ENCODE measurements around the gene CFAP43.

Gene CFAP43

DNA sequence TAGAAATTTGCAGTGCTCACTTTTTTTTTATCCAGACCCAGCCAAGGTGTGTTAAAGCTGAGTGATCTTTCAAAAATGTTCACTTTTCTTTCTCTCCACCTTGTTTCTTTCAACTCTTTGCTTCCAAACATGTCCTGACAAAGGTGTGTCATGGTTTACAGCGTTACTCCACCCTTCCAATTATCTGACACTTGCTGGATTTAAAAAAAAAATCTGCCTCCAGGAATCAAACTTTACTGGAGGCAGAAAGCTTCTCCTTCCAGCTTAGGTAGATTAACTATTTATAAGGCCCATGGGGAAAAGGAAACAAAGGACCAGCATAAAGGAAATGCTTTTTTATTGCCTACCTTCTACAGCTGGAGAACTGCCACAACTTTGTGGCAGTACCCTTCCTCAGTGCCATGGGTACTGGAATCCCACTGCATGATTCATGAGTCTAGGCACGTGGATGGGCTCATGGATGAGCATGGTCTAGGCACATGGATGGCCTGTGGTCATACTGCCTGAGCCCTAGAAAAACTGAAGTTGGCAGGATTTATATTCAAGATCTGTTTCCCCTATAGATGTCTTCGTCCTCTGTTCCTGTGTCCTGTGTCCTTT is 146.3 kb downstream of the CFAP43 start, which contains the start of gene COL17A1:
Gene COL17A1, minus strand, starts transcription at position 80 of the 600 bp plus-strand sequence. CDS start 5,207 bp downstream, outside the sequence.
- no peak for DNase-seq

DNA sequence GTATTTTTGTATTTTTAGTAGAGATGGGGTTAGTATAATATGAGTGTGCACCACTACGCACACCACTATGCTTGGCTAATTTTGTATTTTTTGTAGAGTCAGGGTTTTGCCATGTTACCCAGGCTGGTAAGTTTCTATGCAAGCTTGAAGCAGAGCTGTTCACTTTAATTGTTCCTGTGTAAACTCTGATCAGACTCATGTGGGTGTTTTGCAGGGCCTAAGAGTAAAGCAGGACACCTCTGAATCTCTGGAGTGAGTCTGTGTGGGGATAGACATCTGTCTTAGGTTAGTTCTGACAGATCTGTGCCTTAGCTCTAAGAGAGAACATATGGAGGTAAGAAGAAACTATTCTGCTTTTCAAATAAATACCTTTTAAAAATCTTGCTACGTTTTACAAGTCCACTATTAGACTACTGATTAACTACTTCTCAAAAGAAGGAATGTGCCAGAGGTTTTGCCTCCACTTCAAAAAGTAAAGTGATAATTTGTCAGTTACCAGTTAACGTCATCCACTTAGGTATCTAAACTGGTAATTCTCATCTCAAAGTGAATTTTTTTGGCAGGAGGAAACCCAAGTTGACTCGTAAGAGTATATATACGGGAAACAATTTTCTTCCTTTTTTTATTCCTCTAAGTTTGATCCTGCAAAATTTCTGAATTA is 147.6 kb downstream of the CFAP43 start:
- DNase-seq, result no peak

GRCh38 chr10:104081998-104082397 is 150.2 kb downstream of the CFAP43 start:
- no peak for DNase-seq

DNA sequence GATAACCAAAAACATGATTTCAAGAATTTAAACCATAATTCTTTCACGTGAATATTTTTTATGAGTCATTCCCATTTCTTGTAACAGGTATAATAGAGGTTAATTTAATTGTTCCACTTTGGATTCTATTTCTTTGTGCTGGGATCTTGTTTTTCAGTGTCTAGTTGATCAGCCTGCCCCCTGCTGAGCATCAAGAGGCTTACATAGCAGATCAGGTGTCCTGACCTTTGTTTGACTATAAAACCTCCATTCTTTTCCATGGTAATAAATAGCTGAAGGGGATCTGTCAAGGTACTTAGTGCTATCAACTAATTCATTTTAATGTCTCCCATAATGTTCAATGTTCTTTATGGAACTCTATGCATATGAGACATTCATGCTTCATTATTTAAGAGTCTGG is 151.4 kb downstream of the CFAP43 start:
- no peak for DNase-seq

Measured in kidney glomerular epithelial cell (primary cell).